Activated CD4-positive, CD25-positive, alpha-beta regulatory T cell treated with anti-CD3 and anti-CD28 coated beads, Interleukin-2, amount 50 U/mL, for 16 hours (primary cell): ENCODE data around the gene SLC23A2.
"Not testable (repeated sequence)": the region's sequence is repeated elsewhere in the genome, so short reads cannot be mapped to it uniquely, and the experiment has no call there.

Experiments
- DNase-seq: peaks from one replicate; pipeline ENCODE4 v3.0.0-alpha.2; 2020; ENCODE audit warnings: low read depth, low spot score

The SLC23A2 gene

GRCh38 chr20:5008759-5009158, 7.4 kb upstream of the SLC23A2 start:
- no peak for DNase-seq

GRCh38 chr20:5005326-5005725, 4.0 kb upstream of the SLC23A2 start:
- DNase-seq: no peak

GRCh38 chr20:5004825-5005224, 3.5 kb upstream of the SLC23A2 start:
- DNase-seq: not testable (repeated sequence)

DNA sequence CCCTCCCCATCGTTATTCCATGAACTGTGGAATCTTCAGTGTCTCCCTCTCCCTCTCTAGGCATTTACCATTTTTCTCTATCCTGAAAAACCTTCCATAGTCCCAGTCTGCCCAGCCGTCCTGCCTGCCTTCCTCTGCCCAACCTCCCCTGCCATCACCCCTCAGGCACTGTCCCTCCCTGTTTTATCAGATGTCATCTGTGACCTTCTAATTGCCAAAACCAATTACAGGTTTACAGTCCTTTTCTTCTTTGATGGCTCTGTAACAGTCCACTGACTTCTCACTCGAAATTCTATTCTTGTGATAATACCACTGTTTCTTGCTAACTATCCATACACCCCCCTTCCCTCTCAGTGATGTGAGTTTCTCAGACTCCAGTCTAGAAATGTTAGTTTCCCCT, 2.3 kb upstream of the SLC23A2 start:
- DNase-seq: no peak

GRCh38 chr20:5002077-5002413, 735 bp upstream of the SLC23A2 start:
- DNase-seq: no peak

DNA sequence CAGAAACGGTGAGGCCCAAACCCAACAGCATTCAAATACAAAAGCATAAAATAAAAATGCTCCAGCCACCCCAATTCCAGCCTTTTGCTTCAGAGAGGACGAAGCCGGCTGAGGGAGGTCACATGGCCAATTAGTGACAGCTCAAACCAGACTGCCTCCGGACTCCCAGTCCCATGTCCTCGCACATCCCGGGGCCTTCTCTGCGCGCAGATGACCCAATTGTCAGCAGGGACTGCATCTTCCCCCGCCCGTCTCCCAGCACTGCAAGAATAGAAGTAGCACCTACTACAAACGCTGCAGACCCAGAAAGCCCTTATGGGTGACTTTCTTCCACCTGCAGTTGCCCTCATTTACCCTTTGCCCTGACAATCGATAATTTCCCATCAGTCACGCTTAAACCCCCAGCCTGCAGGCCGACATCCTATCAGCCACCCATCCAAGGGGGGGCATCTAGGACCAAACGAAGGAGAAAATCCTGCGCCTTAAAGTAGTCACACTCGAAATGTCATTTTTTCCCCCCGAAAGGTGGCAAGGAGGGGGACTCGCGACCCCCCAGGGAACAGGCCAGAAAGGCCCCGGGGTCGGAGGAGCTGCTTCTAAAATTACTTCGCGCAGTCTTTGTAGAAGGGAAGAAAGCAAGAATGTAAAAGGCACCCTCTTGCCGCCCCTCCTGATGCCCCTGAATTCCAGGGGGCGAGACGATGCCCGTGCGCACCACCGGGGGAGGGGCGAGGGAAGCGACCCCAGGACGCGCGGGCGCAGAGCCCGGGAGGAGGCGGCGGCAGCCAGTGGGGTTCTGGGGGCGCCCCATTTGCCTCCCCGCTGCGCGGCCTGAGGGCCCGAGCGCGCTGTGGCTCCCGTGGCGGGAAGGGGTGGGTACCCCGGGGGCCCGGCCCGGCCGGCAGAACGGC, 792 bp downstream of the SLC23A2 start:
- DNase-seq: no peak

GRCh38 chr20:4999788-5000187, 1.5 kb downstream of the SLC23A2 start:
- no peak for DNase-seq

- no peak for DNase-seq
These were observed 3.1 kb downstream of the SLC23A2 start for GRCh38 chr20:4998160-4998651.

DNA sequence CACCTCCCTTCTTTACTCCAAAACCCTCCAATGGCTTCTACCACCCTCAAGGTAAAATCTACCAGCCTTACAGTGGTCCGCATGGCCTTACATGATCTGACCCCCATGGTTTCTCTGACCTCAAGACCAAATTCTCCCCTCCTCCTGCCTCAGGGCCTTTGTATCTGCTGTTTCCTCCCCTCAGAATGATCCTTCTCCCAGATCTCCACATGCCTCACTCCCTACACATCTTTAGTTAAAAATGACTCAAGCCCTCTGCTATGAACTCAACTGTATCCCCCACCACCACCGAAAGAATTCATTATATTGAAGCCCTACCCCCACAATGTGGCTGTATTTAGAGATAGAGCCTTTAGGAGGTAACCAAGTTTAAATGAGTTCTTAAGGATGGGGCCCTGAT, 4.1 kb downstream of the SLC23A2 start:
- no peak for DNase-seq

DNA sequence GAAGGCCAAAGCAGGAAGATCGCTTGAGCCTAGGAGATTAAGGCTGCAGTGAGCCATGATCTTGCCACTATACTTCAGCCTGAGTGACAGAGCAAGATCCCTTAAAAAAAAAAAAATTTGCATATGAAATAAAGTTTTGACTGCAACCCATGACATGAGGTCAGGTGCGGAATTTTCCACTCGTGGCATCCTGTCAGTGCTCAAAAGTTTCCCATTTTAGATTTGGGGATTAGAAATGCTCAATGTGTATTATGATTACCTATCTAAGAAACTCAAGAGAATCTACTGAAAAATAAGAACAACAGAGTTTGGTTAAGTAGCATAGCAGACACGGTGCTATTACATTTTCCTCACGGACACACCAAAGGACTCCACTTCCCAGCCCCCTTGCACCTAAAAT, 11.7 kb downstream of the SLC23A2 start:
- no peak for DNase-seq

DNA sequence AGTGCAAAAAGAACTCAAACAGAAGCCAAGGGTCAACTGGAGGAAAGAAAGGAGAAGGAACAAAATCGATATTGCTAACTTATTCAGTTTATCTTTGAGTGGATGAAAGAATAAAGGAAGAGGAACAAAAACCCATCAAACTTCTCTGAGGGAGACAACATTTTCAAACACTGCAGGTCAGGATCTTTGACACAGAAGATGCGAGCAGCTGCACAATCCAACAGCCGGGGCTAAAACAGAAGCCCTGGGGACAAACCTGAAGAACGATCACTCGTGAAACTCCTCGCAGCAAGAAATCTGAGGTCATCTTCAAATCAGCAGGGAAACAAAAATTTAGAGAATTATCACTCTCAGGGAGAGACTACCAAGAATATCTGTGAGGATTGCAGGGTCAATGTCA, 14.2 kb downstream of the SLC23A2 start:
- DNase-seq: no peak

GRCh38 chr20:4985658-4986057, 15.7 kb downstream of the SLC23A2 start:
- DNase-seq: no peak

DNA sequence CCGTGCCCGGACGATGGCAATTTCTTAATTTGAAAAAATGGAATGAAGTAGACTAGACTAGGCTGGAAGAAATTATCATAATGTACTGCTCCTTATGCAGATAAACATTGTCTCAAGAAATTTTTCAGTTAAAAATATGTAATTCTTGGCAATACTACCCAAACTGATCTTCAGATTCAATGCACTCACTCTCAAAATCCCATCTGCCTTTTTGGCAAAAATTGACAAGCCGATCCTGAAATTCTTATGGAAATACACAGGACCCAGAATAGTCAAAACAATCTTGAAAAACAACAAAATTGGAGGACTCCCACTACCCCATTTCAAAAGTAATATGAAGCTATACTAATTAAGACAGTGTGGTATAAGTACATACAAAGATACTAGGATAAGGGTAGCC, 19.0 kb downstream of the SLC23A2 start:
- no peak for DNase-seq

DNA sequence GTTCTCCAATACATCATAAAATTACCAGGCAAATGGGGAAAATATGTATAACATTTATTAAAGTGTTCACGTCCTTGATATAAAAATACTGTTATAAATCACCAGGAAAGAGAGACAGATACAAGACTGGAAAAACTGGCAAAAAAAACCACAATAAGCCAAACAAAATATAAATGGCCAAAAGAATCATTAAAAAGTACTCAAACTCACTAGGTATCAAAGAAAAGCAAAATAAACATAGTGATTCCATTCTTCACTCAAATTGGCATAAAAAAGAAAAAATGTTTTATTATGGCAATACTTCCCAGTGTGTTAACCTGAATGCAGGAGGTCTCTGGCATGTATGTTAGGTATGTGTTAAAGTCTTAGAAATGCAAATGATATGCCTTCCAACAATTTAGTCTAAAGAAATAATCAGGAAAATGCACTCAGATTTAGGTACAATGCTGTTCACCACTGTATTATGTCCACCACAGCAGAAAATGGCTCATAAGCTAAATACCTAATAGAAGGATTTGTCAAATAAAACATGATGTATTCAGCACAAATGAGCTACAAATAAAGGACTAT, 21.4 kb downstream of the SLC23A2 start:
- no peak for DNase-seq

DNA sequence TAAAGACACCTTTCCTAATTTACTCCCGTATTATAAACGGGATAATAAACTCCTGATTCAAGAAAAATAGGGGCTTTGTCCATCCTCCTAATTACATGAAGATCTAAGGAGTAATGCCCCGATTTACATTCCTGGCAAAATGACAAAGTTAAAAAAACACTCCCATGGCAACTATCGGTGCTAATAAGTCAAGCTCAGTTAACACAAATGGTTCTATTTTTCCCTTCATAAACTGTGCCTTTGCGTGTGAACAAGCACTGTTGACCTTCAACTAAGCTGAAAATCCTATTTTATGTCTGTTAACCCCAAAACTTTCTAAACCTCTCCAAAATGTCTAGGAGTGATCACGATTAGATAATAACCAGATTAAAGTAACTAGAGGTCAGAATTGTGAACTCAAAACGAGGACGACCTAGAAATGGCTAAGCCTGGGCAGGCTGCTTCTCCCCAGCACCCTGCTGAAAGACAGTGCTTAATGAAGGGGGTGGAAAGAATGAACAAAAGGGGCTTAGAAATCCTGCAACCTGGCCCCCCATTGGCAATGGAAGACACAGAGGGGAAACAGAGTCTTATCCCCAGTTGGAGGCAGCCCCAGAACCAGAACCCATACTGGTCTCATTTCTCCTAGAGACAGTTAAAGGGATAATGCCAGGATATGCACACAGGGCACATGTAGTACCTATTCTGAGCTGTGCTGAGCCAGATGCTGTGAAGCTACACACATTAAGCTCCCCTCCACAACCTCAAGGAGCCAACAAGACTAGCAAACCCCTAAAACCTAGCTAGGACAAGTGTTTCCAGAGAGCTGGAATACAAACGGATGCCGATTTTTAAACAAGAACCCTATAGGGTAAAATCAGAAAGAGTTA, 23.0 kb downstream of the SLC23A2 start:
- no peak for DNase-seq

DNA sequence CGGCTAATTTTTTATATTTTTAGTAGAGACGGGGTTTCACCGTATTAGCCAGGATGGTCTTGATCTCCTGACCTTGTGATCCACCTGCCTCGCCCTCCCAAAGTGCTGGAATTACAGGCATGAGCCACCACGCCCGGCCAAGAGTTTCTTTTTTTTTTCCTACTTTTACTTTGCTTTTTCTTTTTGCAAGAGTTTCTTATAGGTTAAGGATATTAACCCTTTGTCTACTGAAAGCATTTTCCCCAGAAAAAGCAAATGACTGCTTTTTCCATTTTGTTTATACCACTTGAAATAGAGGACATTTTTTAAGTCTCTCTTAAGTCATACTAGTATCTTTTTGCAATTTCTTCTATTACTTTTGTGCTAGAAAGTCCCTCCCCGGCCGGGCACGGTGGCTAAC, 25.3 kb downstream of the SLC23A2 start:
- DNase-seq: not testable (repeated sequence)

DNA sequence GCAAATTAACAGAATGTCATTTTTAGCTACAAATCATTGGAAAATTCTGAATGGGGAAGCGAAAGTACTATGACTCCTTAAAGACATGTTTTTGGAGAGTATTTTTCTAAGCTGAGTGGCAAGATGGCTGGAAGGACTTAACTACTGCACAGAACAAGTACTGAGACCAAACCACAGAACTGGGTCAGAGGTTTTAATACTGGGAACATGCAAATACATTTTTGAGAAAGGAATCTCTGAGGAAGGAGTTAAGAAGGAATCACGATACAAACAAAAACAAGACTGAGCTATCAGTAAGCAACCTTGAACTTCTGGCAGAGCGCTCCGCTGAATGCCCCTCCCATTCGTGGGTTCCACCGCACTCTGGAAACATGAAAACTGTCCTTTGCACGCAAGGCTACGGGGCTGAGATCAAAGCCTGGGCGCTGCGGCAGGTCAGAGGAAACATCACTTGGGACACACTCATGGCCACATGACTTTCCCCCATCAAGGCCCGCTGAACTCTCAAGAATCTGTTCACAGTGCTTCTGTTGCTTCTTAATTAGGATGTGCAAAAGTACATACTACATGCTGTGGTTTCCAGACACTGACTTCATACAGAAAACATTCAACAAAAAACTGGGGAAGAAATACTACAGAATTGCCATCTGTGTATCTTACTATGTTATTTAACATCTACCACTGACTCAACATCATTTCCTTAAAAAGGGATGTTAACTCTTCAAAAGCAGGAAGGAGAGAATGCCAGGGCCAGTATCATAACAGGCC, 27.8 kb downstream of the SLC23A2 start:
- no peak for DNase-seq

DNA sequence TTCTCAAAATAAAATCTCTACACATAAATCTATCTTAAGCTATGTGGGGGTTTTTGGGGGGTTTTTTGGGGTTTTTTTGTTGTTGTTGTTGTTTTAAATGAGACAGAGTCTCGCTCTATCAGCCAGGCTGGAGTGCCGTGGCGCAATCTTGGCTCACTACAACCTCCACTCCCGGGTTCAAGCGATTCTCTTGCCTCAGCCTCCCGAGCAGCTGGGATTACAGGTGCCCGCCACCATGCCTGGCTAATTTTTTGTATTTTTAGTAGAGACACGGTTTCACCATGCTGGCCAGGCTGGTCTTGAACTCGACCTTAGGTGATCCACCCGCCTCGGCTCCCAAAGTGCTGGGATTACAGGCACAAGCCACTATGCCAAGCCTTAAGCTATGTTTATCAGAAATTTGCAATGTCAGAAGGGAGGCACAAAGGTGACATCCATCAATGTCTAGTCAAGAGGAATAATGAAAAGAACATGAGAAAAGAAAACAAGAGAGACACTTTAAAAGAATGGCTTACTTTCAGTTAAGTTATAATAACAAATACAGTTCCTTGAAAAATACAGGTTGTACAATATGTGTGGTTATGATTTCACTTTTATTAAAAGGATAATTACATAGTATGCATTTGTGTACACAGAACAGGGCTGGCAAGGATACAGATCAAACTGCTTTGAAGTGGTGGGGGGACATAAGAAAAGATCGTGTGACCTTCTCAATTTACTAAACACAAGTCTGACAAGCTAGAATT, 28.6 kb downstream of the SLC23A2 start:
- DNase-seq: no peak

DNA sequence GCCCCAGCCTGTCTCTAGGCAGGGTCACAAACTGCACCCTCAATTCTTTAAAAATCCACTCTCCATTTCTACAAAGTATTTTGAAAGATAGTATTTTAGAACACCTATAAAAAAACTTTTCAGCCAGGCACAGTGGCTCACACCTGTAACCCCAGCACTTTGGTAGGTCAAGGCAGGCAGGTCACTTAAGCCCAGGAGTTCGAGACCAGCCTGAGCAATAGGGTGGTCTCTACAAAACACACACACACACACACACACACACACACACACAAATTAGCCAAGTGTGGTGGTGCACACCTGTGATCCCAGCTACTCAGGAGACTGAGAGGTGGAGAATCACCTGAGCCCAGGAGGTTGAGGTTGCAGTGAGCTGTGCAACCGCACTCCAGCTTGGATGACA, 30.2 kb downstream of the SLC23A2 start:
- DNase-seq: no peak

DNA sequence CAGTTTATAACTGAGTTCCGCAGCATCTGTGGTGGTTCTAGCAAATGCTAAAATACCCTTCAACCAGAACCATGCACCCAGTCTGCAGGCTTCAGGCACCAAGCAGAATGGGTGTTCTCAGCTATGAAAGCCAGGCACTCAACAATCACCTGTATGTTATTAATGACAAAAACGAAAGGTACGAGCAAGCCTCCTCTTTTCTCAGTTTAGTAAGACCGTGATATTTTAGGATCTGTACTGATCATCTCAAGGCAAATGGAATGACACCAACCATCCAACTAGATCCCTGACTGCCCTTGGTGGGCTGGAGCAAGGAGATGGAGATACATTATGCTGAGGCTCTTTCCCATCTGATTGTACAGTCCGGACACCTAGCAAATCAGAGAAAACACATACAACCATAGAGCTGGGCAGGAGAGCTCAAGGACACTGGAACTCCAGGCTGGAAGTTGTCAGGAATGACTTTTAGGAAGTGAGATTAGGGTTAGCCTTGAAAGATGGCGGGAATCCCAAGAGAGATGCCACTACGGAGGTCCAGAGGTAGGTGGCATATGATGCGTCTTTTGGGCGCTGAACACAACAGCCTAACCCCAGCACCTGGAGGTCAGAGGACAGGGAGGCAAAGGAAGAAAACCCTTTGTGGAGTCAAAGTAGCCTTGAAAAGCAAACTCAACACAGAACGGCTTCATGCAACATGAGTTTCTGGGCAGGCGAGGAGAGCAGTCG, 33.4 kb downstream of the SLC23A2 start:
- DNase-seq: no peak
